Uterus (tissue), 2 donors: ENCODE measurements around the gene SPDEF.

Experiments
- CTCF ChIP-seq, 4 experiments: fragments of 200-600 bp in 2 of 4; fragments of 450-650 bp in 2 of 4; sonication (generic) in 2 of 4; IDR thresholded peaks; one replicate each; pipeline ENCODE4 v1.5.1; 2016 to 2019; ENCODE audit warnings: antibody characterized with exemption in 4 of 4, mild to moderate bottlenecking in 2 of 4, moderate library complexity in 1 of 4
- POLR2A ChIP-seq, 2 donors: fragments of 450-650 bp; IDR thresholded peaks; one replicate each; pipeline ENCODE4 v1.6.1; 2016; ENCODE audit warnings: antibody characterized with exemption in 2 of 2, mild to moderate bottlenecking in 1 of 2, moderate library complexity in 1 of 2

- TF ChIP-seq CTCF (IDR thresholded peaks at IDR 0.05) (no peak), POLR2A (IDR thresholded peaks at IDR 0.05) (no peak)
Measured at GRCh38 chr6:34517966-34518365, 38.2 kb downstream of the SPDEF start.
